Erythroblast (primary cell): Measurements from ENCODE around the gene ATP6V1G3.
"Not testable (repeated sequence)": the region's sequence is repeated elsewhere in the genome, so short reads cannot be mapped to it uniquely, and the experiment has no call there.

Experiments used
- GATA1 ChIP-seq: IDR thresholded peaks from 2 replicates; pipeline ENCODE4 v1.6.1; 2011; ENCODE audit warnings: low read depth, mild to moderate bottlenecking, control low read depth, low read length, moderate library complexity
- POLR2A ChIP-seq: IDR thresholded peaks from 2 replicates; pipeline ENCODE4 v1.6.1; 2011; ENCODE audit warnings: mild to moderate bottlenecking, low read length

GRCh38 chr1:198583209-198583802 lies 42.8 kb upstream of the ATP6V1G3 start:
- TF ChIP-seq POLR2A, GATA1: not testable (repeated sequence)
